Astrocyte (in vitro differentiated cells and primary cell): ENCODE results near the gene KRTAP29-1.

ENCODE experiments used
- CTCF ChIP-seq: IDR thresholded peaks from 2 replicates; pipeline ENCODE4 v1.5.1; 2011; ENCODE audit warnings: low read depth, mild to moderate bottlenecking, inconsistent platforms, low read length, moderate library complexity; ENCODE audit not compliant: insufficient read depth
- EZH2 ChIP-seq: IDR thresholded peaks from 2 replicates; pipeline ENCODE4 v1.6.1; 2012; ENCODE audit warnings: mild to moderate bottlenecking, low read length, inconsistent platforms; ENCODE audit not compliant: insufficient read depth

- no peak for TF ChIP-seq CTCF
- TF ChIP-seq EZH2, result no peak
Measured at GRCh38 chr17:41265078-41265477, 37.6 kb downstream of the KRTAP29-1 start, which contains the start of gene KRTAP9-6.
